CD4-positive, alpha-beta T cell (primary cell): ENCODE results near the gene DENND1A. TPM values are rescaled to one million over a fixed set of nuclear protein-coding genes. Genes with fewer than 3 reads are reported as not detected.

ENCODE experiments used
- ATAC-seq: fragments of 200-7000 bp; cut with Tn5 transposase; one replicate; pipeline ENCODE4 v1.10.0; 2022; ENCODE audit warnings: mild to moderate bottlenecking; ENCODE audit not compliant: poor library complexity
- CTCF ChIA-PET: fragments of 350-600 bp; sonication (Branson Sonifier 250); formaldehyde crosslinking; loops from one replicate; lab custom pipeline; 2021; ENCODE audit warnings: antibody characterized with exemption, inconsistent platforms; lab: Charles Lee
- POLR2A ChIA-PET: fragments of 350-600 bp; sonication (Branson Sonifier 250); formaldehyde crosslinking; loops from one replicate; lab custom pipeline; 2021; ENCODE audit warnings: antibody characterized with exemption, inconsistent platforms; lab: Charles Lee
- DNase-seq, 14 experiments: peaks; one replicate each; pipeline ENCODE4 v3.0.0-alpha.2; 2013 to 2020; ENCODE audit warnings: mixed read lengths in 2 of 14
- H3K27ac ChIP-seq, 2 donors: one replicate each; pipeline versions ENCODE4 v1.5.1 to v1.7.0; 2013; ENCODE audit warnings: low read length in 2 of 2, low read depth in 1 of 2, mild to moderate bottlenecking in 1 of 2
- H3K27me3 ChIP-seq, 2 experiments: 1 replicate in 1 of 2; 2 replicates in 1 of 2; pipeline versions ENCODE4 v1.6.1 to v1.7.0; 2013; ENCODE audit warnings: low read length in 2 of 2, control low read depth in 1 of 2, mild to moderate bottlenecking in 1 of 2, moderate library complexity in 1 of 2; ENCODE audit not compliant: insufficient read depth in 2 of 2, control insufficient read depth in 1 of 2
- H3K36me3 ChIP-seq: one replicate; pipeline ENCODE4 v1.6.1; 2013; ENCODE audit warnings: low read length, control low read depth; ENCODE audit not compliant: insufficient read depth
- H3K4me1 ChIP-seq: one replicate; pipeline ENCODE4 v1.6.1; 2013; ENCODE audit warnings: low read length, control low read depth; ENCODE audit not compliant: insufficient read depth
- H3K4me3 ChIP-seq: one replicate; pipeline ENCODE4 v1.5.1; 2013; ENCODE audit warnings: mild to moderate bottlenecking, low read length, moderate library complexity
- H3K9me3 ChIP-seq, 2 experiments: 1 replicate in 1 of 2; 2 replicates in 1 of 2; pipeline versions ENCODE4 v1.6.1 to v1.7.0; 2013; ENCODE audit warnings: low read length in 2 of 2, mild to moderate bottlenecking in 2 of 2, control low read depth in 1 of 2, moderate library complexity in 1 of 2; ENCODE audit not compliant: control insufficient read depth in 1 of 2, insufficient read depth in 1 of 2
- H3K27ac Mint-ChIP-seq: one replicate; pipeline ENCODE4 v1.8.0; 2020; ENCODE audit warnings: mixed read lengths
- H3K27me3 Mint-ChIP-seq: one replicate; pipeline ENCODE4 v1.8.0; 2021; ENCODE audit warnings: mixed read lengths
- H3K36me3 Mint-ChIP-seq: one replicate; pipeline ENCODE4 v1.8.0; 2021; ENCODE audit warnings: low read depth, mixed read lengths
- H3K4me1 Mint-ChIP-seq: one replicate; pipeline ENCODE4 v1.8.0; 2021; ENCODE audit warnings: low read depth, mixed read lengths
- H3K4me3 Mint-ChIP-seq: one replicate; pipeline ENCODE4 v1.8.0; 2020; ENCODE audit warnings: mild to moderate bottlenecking, mixed read lengths
- H3K9me3 Mint-ChIP-seq: one replicate; pipeline ENCODE4 v1.8.0; 2020; ENCODE audit warnings: mixed read lengths
- intact Hi-C, 2 experiments: fragments of 100-400 bp; cut with DNase I in 1 of 2; cut with micrococcal nuclease in 1 of 2; formaldehyde crosslinking; loops; one replicate each; pipeline versions ENCODE4 v1.15.1 to v1.9.0; 2023 to 2025; cut with DNase I, micrococcal nuclease
- total RNA-seq, 174 experiments: library from RNA in 2 of 174; stranded (reverse) in 2 of 174; gene quantifications; one replicate each; pipeline ENCODE4 v1.2.3 and lab custom pipeline; 2021 to 2026
- TF ChIP-seq, protein P1 (sequence below): fragments of 200-600 bp; IDR thresholded peaks from one replicate; pipeline ENCODE4 v1.8.0; 2022; ENCODE audit warnings: antibody characterized with exemption, mild to moderate bottlenecking

Gene DENND1A
- total RNA-seq, 2 experiments from 2014 or later, result 20.0 to 20.6 TPM

DNA sequence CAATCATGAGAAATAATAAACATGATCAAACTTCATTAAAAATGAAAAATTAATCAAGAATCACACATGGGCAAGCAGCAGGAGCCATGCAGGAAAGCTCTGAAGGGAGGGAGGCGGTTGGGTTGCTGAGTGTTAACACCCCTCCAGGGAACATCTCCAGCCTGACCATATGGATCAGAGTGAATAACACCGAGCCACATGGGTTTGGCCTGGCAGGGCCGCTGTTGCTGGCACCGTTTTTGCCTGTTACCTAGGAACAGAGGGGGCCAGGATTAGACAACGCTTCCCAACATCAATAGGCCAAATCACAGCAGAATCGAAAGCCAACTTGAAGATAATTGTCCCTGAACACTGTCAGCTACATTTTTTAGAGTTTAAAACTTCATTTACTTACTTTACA, 160.2 kb downstream of the DENND1A start:
- Histone ChIP-seq H3K36me3 (no peaks in the 10 kb centered on the region), H3K4me1 (no peaks in the 10 kb centered on the region), H3K4me3 (no peak overlapping the region), H3K27ac (no peak overlapping the region), H3K27me3 (no peaks in the 10 kb centered on the region), H3K9me3 (no peaks in the 10 kb centered on the region)
- ChIA-PET CTCF (no interaction called here), POLR2A (no interaction called here)
- H3K36me3 Mint-ChIP-seq, result no peaks in the 10 kb centered on the region
- no peaks in the 10 kb centered on the region for H3K9me3 Mint-ChIP-seq
- no peaks in the 10 kb centered on the region for H3K4me1 Mint-ChIP-seq
- DNase-seq (no peak), ATAC-seq (no peak)
- H3K4me3 Mint-ChIP-seq, result no peak overlapping the region
- no peaks in the 10 kb centered on the region for H3K27me3 Mint-ChIP-seq
- intact Hi-C loops, result no loop called here
- no peak overlapping the region for H3K27ac Mint-ChIP-seq
- TF ChIP-seq, protein P1, sequence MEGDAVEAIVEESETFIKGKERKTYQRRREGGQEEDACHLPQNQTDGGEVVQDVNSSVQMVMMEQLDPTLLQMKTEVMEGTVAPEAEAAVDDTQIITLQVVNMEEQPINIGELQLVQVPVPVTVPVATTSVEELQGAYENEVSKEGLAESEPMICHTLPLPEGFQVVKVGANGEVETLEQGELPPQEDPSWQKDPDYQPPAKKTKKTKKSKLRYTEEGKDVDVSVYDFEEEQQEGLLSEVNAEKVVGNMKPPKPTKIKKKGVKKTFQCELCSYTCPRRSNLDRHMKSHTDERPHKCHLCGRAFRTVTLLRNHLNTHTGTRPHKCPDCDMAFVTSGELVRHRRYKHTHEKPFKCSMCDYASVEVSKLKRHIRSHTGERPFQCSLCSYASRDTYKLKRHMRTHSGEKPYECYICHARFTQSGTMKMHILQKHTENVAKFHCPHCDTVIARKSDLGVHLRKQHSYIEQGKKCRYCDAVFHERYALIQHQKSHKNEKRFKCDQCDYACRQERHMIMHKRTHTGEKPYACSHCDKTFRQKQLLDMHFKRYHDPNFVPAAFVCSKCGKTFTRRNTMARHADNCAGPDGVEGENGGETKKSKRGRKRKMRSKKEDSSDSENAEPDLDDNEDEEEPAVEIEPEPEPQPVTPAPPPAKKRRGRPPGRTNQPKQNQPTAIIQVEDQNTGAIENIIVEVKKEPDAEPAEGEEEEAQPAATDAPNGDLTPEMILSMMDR, result no peak

DNA sequence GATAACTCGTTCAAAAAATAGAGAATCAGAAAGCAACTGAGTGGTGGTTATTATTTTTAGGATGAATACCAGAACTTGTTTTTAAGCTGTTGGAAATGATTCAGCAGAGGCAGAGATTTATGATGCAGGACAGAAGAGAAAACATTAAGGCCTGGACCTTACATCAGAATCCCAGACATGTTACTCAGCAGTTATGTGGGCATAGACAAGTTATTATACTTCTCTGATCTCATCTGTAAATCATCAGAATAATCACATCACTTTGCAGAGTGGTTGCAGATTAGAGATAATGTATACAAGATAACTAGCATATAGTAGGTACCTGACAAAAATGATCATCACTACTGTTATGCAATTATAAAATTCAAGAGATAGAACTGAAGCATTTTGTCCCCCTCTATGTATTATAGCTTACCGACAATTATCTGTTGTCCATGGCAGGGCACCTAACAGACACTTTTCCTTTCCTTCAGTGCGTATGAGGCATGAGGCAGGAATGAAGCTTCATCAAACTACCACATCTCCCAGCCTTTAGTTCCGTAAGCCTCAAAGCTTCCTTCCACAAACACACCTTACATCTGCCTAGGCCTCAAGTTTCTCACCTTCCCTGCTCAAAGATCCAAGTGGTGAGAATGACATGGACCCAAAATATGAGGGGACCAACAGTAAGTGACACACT, 165.9 kb downstream of the DENND1A start:
- Histone ChIP-seq H3K9me3 (no peaks in the 10 kb centered on the region), H3K27me3 (no peaks in the 10 kb centered on the region), H3K4me1 (no peaks in the 10 kb centered on the region), H3K4me3 (no peak overlapping the region), H3K36me3 (no peaks in the 10 kb centered on the region), H3K27ac (no peak overlapping the region)
- H3K4me1 Mint-ChIP-seq, result no peaks in the 10 kb centered on the region
- H3K27me3 Mint-ChIP-seq, result no peaks in the 10 kb centered on the region
- no peaks in the 10 kb centered on the region for H3K9me3 Mint-ChIP-seq
- ChIA-PET CTCF (no interaction called here), POLR2A (interaction anchor here (0.6 kb wide), 1 partner anchor 143 kb away, joined by 5 read pairs; no protein-coding TSS in a partner anchor)
- H3K4me3 Mint-ChIP-seq, result no peak overlapping the region
- ATAC-seq (no peak), DNase-seq (no peak)
- H3K27ac Mint-ChIP-seq, result no peak overlapping the region
- H3K36me3 Mint-ChIP-seq, result no peaks in the 10 kb centered on the region
- intact Hi-C loops, result no loop called here
- TF ChIP-seq, protein P1, result no peak

DNA sequence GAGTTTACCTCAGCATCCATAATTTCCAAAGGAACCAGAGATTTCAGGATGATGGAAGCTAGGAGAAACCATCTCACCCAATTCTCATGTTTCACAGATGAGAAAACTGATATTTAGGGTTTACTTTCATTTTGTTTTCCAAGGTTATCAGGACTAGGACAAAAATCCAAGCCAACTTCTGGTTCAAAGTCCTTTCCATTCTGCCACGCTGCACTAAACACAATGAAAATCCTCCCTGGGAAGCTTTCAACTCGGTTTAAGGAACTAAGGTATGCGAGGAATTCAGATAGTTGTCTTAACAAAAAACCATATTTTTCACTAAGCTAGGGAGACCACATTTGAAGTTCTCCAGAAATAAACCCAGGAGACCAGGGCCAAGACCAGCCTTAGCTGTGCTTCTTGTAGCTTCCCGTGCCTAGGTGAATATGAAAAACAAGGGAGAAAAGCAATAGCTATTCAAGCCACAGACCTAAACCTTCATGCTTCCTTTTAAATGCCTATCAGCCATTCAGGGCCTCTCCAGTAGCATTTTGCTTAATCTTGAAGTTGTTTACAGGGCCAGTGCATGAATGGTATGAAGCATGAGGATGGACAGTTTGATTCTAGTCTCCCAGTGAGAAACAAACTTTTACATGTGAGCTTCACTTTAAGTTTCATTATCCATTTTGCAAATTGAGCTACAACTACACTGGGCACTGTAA, 167.9 kb downstream of the DENND1A start:
- H3K4me1 ChIP-seq, result no peaks in the 10 kb centered on the region
- Mint-ChIP-seq H3K27me3 (no peaks in the 10 kb centered on the region), H3K9me3 (no peaks in the 10 kb centered on the region), H3K4me3 (no peak overlapping the region), H3K36me3 (peaks cover 6% of the 10 kb centered on the region), H3K4me1 (no peaks in the 10 kb centered on the region), H3K27ac (no peak overlapping the region)
- DNase-seq (no peak), ATAC-seq (no peak)
- TF ChIP-seq, protein P1, result no peak
- H3K4me3 ChIP-seq, result no peak overlapping the region
- H3K27me3 ChIP-seq, result no peaks in the 10 kb centered on the region
- intact Hi-C loops, result no loop called here
- ChIA-PET POLR2A (interaction anchor here (1.1 kb wide), 1 partner anchor 124 kb away, joined by 3 read pairs; no protein-coding TSS in a partner anchor), CTCF (interaction anchor here (1.1 kb wide), 1 partner anchor 10 kb away, joined by 3 read pairs; no protein-coding TSS in a partner anchor)
- H3K9me3 ChIP-seq, result no peaks in the 10 kb centered on the region
- no peak overlapping the region for H3K27ac ChIP-seq
- H3K36me3 ChIP-seq, result peaks cover 3% of the 10 kb centered on the region
